H1 (cell line): ENCODE data around the gene TMEM130. TPM values are rescaled to one million over a fixed set of nuclear protein-coding genes. Genes with fewer than 3 reads are reported as not detected.

Experiments used
- CTCF ChIA-PET: fragments of 300-600 bp; sonication (Branson Sonifier 250); formaldehyde crosslinking; loops from one replicate; lab custom pipeline; 2021; ENCODE audit not compliant: partially characterized antibody; lab: Charles Lee
- POLR2A ChIA-PET: fragments of 300-600 bp; sonication (Branson Sonifier 250); formaldehyde crosslinking; loops from one replicate; lab custom pipeline; 2021; ENCODE audit warnings: inconsistent platforms; ENCODE audit not compliant: partially characterized antibody; lab: Charles Lee
- DNase-seq, 2 experiments: peaks; one replicate each; pipeline versions ENCODE4 v3.0.0 to v3.0.0-alpha.2; 2010 to 2022; ENCODE audit warnings: low spot score in 2 of 2, low read depth in 1 of 2, mixed read lengths in 1 of 2
- FAIRE-seq: peaks from 2 replicates; lab custom pipeline; 2011; peaks lifted over from hg19 to GRCh38; lab: Jason Lieb, UNC
- H2AFZ ChIP-seq: 2 replicates; pipeline ENCODE4 v1.8.1; 2012; ENCODE audit warnings: low read length, inconsistent platforms
- H2AK5ac ChIP-seq: 2 replicates; pipeline ENCODE4 v1.6.1; 2013; ENCODE audit warnings: low read depth, low read length
- H2BK120ac ChIP-seq: replicated peaks from 2 replicates; pipeline ENCODE3; 2013; ENCODE audit warnings: low read depth, low read length, inconsistent platforms
- H2BK12ac ChIP-seq: 2 replicates; pipeline ENCODE4 v1.6.1; 2013; ENCODE audit warnings: low read depth, low read length
- H2BK15ac ChIP-seq: 2 replicates; pipeline ENCODE4 v1.6.1; 2013; ENCODE audit warnings: low read length
- H2BK20ac ChIP-seq: 2 replicates; pipeline ENCODE4 v1.6.1; 2013; ENCODE audit warnings: low read length
- H2BK5ac ChIP-seq: 2 replicates; pipeline ENCODE4 v1.6.1; 2013; ENCODE audit warnings: low read depth, low read length
- H3K14ac ChIP-seq: 2 replicates; pipeline ENCODE4 v1.6.1; 2013; ENCODE audit warnings: inconsistent platforms; ENCODE audit not compliant: insufficient read length
- H3K18ac ChIP-seq: 2 replicates; pipeline ENCODE4 v1.6.1; 2013; ENCODE audit warnings: low read length; ENCODE audit errors: extremely low read depth
- H3K23ac ChIP-seq: 2 replicates; pipeline ENCODE4 v1.6.1; 2013; ENCODE audit warnings: inconsistent platforms; ENCODE audit not compliant: insufficient read length
- H3K23me2 ChIP-seq: 2 replicates; pipeline ENCODE4 v1.6.1; 2013; ENCODE audit warnings: low read depth, low read length
- H3K27ac ChIP-seq: 2 replicates; pipeline ENCODE4 v1.6.1; 2011; ENCODE audit warnings: low read depth, low read length, inconsistent platforms
- H3K27me3 ChIP-seq, 4 experiments: replicated peaks in 1 of 4; 1 replicate in 1 of 4; 2 replicates in 3 of 4; pipeline versions ENCODE4 v1.6.1 to v1.8.1; 2011 to 2013; ENCODE audit warnings: low read length in 3 of 4, mild to moderate bottlenecking in 3 of 4, inconsistent platforms in 2 of 4, mixed read lengths in 2 of 4, moderate library complexity in 1 of 4; ENCODE audit not compliant: control insufficient read depth in 3 of 4, insufficient read depth in 3 of 4; ENCODE audit errors: extremely low read depth in 1 of 4
- H3K36me3 ChIP-seq, 4 experiments: 2 replicates each; pipeline versions ENCODE4 v1.6.1 to v1.8.1; 2011 to 2013; ENCODE audit warnings: mild to moderate bottlenecking in 4 of 4, low read length in 3 of 4, moderate library complexity in 2 of 4, control low read depth in 1 of 4, inconsistent platforms in 1 of 4; ENCODE audit not compliant: insufficient read depth in 4 of 4, control insufficient read depth in 2 of 4
- H3K4ac ChIP-seq: replicated peaks from 2 replicates; pipeline ENCODE3; 2013; ENCODE audit warnings: low read length, low read depth, mixed read lengths, inconsistent platforms; ENCODE audit not compliant: insufficient read length
- H3K4me1 ChIP-seq, 4 experiments: replicated peaks in 1 of 4; 1 replicate in 1 of 4; 2 replicates in 3 of 4; pipeline versions ENCODE4 v1.6.1 to v1.8.1; 2011 to 2013; ENCODE audit warnings: low read length in 3 of 4, inconsistent platforms in 2 of 4, mixed read lengths in 1 of 4; ENCODE audit not compliant: insufficient read depth in 4 of 4, control insufficient read depth in 3 of 4
- H3K4me2 ChIP-seq, 2 experiments: 2 replicates each; pipeline versions ENCODE4 v1.6.1 to v1.8.1; 2011 to 2013; ENCODE audit warnings: low read depth in 2 of 2, low read length in 2 of 2, control low read depth in 1 of 2, inconsistent platforms in 1 of 2, mild to moderate bottlenecking in 1 of 2; ENCODE audit not compliant: insufficient read depth in 1 of 2
- H3K4me3 ChIP-seq, 4 experiments: fragments of 200-600, 300-600 bp in 1 of 4; sonication (generic), shearing (Covaris generic), sonication (Bioruptor Twin) in 1 of 4; 2 replicates each; pipeline versions ENCODE4 v1.5.1 to v1.8.1; 2011 to 2016; ENCODE audit warnings: low read length in 4 of 4, low read depth in 3 of 4, control low read depth in 2 of 4, inconsistent platforms in 2 of 4, mild to moderate bottlenecking in 2 of 4, mixed read lengths in 1 of 4, moderate library complexity in 1 of 4; ENCODE audit not compliant: insufficient read depth in 2 of 4; ENCODE audit errors: extremely low read depth in 1 of 4
- H3K56ac ChIP-seq: replicated peaks from 2 replicates; pipeline ENCODE3; 2013; ENCODE audit warnings: low read depth, mild to moderate bottlenecking, mixed read lengths, low read length, inconsistent platforms; ENCODE audit not compliant: insufficient read length
- H3K79me1 ChIP-seq: 2 replicates; pipeline ENCODE4 v1.6.1; 2013; ENCODE audit warnings: low read depth, low read length, control low read depth
- H3K79me2 ChIP-seq, 2 experiments: 2 replicates each; pipeline versions ENCODE4 v1.6.1 to v1.8.1; 2012 to 2013; ENCODE audit warnings: low read length in 2 of 2, mild to moderate bottlenecking in 2 of 2, inconsistent platforms in 1 of 2; ENCODE audit not compliant: insufficient read depth in 2 of 2, control insufficient read depth in 1 of 2
- H3K9ac ChIP-seq, 4 experiments: replicated peaks in 1 of 4; 1 replicate in 1 of 4; 2 replicates in 3 of 4; pipeline versions ENCODE4 v1.6.1 to v1.8.1; 2011 to 2013; ENCODE audit warnings: low read depth in 3 of 4, low read length in 3 of 4, control low read depth in 2 of 4, mild to moderate bottlenecking in 2 of 4, moderate library complexity in 2 of 4, inconsistent platforms in 1 of 4; ENCODE audit errors: extremely low read depth in 1 of 4
- H3K9me3 ChIP-seq, 2 experiments: 2 replicates each; pipeline versions ENCODE4 v1.6.1 to v1.8.1; 2012 to 2013; ENCODE audit warnings: mild to moderate bottlenecking in 2 of 2, moderate library complexity in 2 of 2, control low read depth in 1 of 2, inconsistent platforms in 1 of 2, low read depth in 1 of 2, low read length in 1 of 2, mixed read lengths in 1 of 2; ENCODE audit not compliant: insufficient read depth in 2 of 2
- H4K20me1 ChIP-seq, 2 experiments: replicated peaks in 1 of 2; 2 replicates each; pipeline versions ENCODE3 to v1.8.1; 2011 to 2013; ENCODE audit warnings: inconsistent platforms in 2 of 2, low read length in 2 of 2, mild to moderate bottlenecking in 1 of 2; ENCODE audit not compliant: insufficient read depth in 2 of 2, control insufficient read depth in 1 of 2
- H4K5ac ChIP-seq: 2 replicates; pipeline ENCODE4 v1.6.1; 2013; ENCODE audit warnings: low read length, low read depth, mixed read lengths, inconsistent platforms; ENCODE audit not compliant: insufficient read length
- H4K8ac ChIP-seq: 2 replicates; pipeline ENCODE4 v1.8.0; 2013; ENCODE audit warnings: mild to moderate bottlenecking, moderate library complexity, low read length, inconsistent platforms; ENCODE audit not compliant: insufficient read depth; ENCODE audit errors: extremely low read depth
- H4K91ac ChIP-seq: replicated peaks from 2 replicates; pipeline ENCODE3; 2013; ENCODE audit warnings: low read length, mixed read lengths, inconsistent platforms; ENCODE audit not compliant: insufficient read length
- ATF2 ChIP-seq: IDR thresholded peaks from 2 replicates; pipeline ENCODE4 v1.6.1; 2012; ENCODE audit warnings: low read length, inconsistent platforms
- CBX5 ChIP-seq: fragments of 300-800, 300-1000 bp; sonication (generic); IDR thresholded peaks from 2 replicates; pipeline ENCODE4 v1.7.1; 2016; ENCODE audit warnings: antibody characterized with exemption, low read length, low read depth
- CEBPB ChIP-seq: IDR thresholded peaks from 2 replicates; pipeline ENCODE4 v1.6.1; 2012; ENCODE audit warnings: low read depth, low read length
- E2F6 ChIP-seq: IDR thresholded peaks from 2 replicates; pipeline ENCODE4 v1.6.1; 2012; ENCODE audit warnings: inconsistent platforms
- EP300 ChIP-seq, 2 experiments: IDR thresholded peaks; 1 replicate in 1 of 2; 2 replicates in 1 of 2; pipeline ENCODE4 v1.6.1; 2011 to 2012; ENCODE audit warnings: low read depth in 2 of 2, low read length in 2 of 2, mild to moderate bottlenecking in 2 of 2, borderline replicate concordance in 1 of 2, inconsistent platforms in 1 of 2, moderate library complexity in 1 of 2
- KDM5A ChIP-seq: fragments of 200-600 bp; IDR thresholded peaks from 2 replicates; pipeline ENCODE4 v1.7.1; 2012; ENCODE audit warnings: mild to moderate bottlenecking, low read length, inconsistent platforms, mixed read lengths
- PHF8 ChIP-seq: fragments of 200-600 bp; sonication (generic); conservative IDR thresholded peaks from 2 replicates; pipeline ENCODE4 v1.7.1; 2012; ENCODE audit warnings: low read depth, mild to moderate bottlenecking, inconsistent platforms, low read length, moderate library complexity
- SP1 ChIP-seq: IDR thresholded peaks from 2 replicates; pipeline ENCODE4 v1.6.1; 2011; ENCODE audit warnings: low read depth, low read length
- SP4 ChIP-seq: IDR thresholded peaks from 2 replicates; pipeline ENCODE4 v1.6.1; 2012; ENCODE audit warnings: low read length, inconsistent platforms
- USF2 ChIP-seq: IDR thresholded peaks from 2 replicates; pipeline ENCODE4 v1.6.1; 2011; ENCODE audit warnings: low read length, improper control_type of control experiment
- WGBS, 2 experiments: shearing (Covaris generic) in 1 of 2; methylation state at CpG; one replicate each; pipeline versions ENCODE4 v1.1.6 to v1.1.7; 2013 to 2015; ENCODE audit warnings: low lambda C conversion rate in 2 of 2, mixed read lengths in 2 of 2, inconsistent platforms in 1 of 2, low coverage in 1 of 2, missing lambda C conversion rate in 1 of 2; ENCODE audit not compliant: insufficient replicate concordance in 2 of 2, insufficient coverage in 1 of 2, insufficient read length in 1 of 2; ENCODE audit errors: extremely low coverage in 1 of 2, missing lambda C conversion rate in 1 of 2; 5-methylcytosine and 5-hydroxymethylcytosine counted together
- polyA plus RNA-seq, 7 experiments: library from polyadenylated mRNA; depleted of rRNA in 3 of 7; stranded (reverse) in 5 of 7; unstranded in 2 of 7; fragments of >200 nt in 5 of 7; fragments of 200-250 nt in 2 of 7; gene quantifications; 1 replicate in 5 of 7; 2 replicates in 1 of 7; 4 replicates in 1 of 7; pipeline versions ENCODE4 v1.2.1 to v1.2.3, GENCODE V29; 2011 to 2013; ENCODE audit warnings: missing spikeins in 2 of 7, mixed read lengths in 2 of 7
- total RNA-seq: library from RNA; stranded (reverse); fragmentation: NEBNext Ultra II Directional; extraction: Animal tissue kit (Norgen Biotek cat#: 25700); gene quantifications from 2 replicates; pipeline ENCODE4 v1.2.1, GENCODE V29; 2021

Gene TMEM130
- total and polyA plus RNA-seq, 2 of the 8 experiments (the other 6 are each of a cell fraction or from before 2014, with no cell fraction given) = 2.9 to 6.6 TPM

- Histone ChIP-seq H3K27me3 (no peaks in the 10 kb centered on the region), H3K79me1 (peaks cover 5% of the 10 kb centered on the region), H3K56ac (no peak overlapping the region), H2BK20ac (no peak overlapping the region), H3K4me2 (no peak overlapping the region), H2BK5ac (no peak overlapping the region), H3K4me1 (peaks cover 0 to 6% (median 2%) of the 10 kb centered on the region in 4 experiments; a peak in 5 of 7 replicates), H3K23ac (no peak overlapping the region), H2BK120ac (no peak overlapping the region), H4K91ac (no peak overlapping the region), H4K20me1 (peaks cover 6 to 11% of the 10 kb centered on the region in 2 experiments), H2BK12ac (no peak overlapping the region), H3K9me3 (no peaks in the 10 kb centered on the region), H3K18ac (no peak overlapping the region), H3K4ac (no peak overlapping the region), H3K79me2 (peaks cover 9 to 28% of the 10 kb centered on the region in 2 experiments), H3K9ac (no peak overlapping the region), H4K8ac (no peak overlapping the region), H2BK15ac (no peak overlapping the region), H4K5ac (no peak overlapping the region), H2AFZ (no peak overlapping the region), H2AK5ac (no peak overlapping the region), H3K4me3 (no peak overlapping the region), H3K14ac (no peak overlapping the region), H3K36me3 (peaks cover 6 to 62% (median 38%) of the 10 kb centered on the region in 4 experiments), H3K27ac (no peak overlapping the region), H3K23me2 (peaks cover 3% of the 10 kb centered on the region; the same call in 1 of the 2 replicates)
- FAIRE-seq (no peak), DNase-seq (no peak)
- POLR2A ChIA-PET = no interaction called here
- CTCF ChIA-PET = interaction anchor here (1.5 kb wide), 1 partner anchor 14 kb away, joined by 4 read pairs; no protein-coding TSS in a partner anchor
- 79% methylated on average over 4 of the region's 4 CpGs; no CpG with 5 or more reads in 1 of the 2 experiments for whole genome bisulfite sequencing, 2 experiments
- TF ChIP-seq SP4 = no peak
- TF ChIP-seq USF2 = no peak
- no peak for TF ChIP-seq PHF8
- TF ChIP-seq ATF2 = no peak
- TF ChIP-seq E2F6 = no peak
- TF ChIP-seq CBX5 = no peak
- no peak for TF ChIP-seq CEBPB
- no peak for TF ChIP-seq EP300 (IDR thresholded peaks at IDR 0.05; ENCODE audit: borderline replicate concordance in 1 of 2, low read depth in 2 of 2, low read length in 2 of 2)
- TF ChIP-seq KDM5A = no peak
- TF ChIP-seq SP1 = no peak
These were observed 14.6 kb upstream of the TMEM130 start for GRCh38 chr7:98884416-98884815.
